Stromal cell of bone marrow (primary cell): ENCODE data around the gene CRYGA.

Experiments used
- DNase-seq: peaks from one replicate; pipeline ENCODE4 v3.0.0-alpha.2; 2012; ENCODE audit warnings: low read depth

The CRYGA gene

GRCh38 chr2:208163489-208163888 lies at the start of gene CRYGA:
TSS of gene CRYGA (minus strand) at chr2:208163589. CDS start at chr2:208163556, 33 bp downstream.
- DNase-seq: no peak

- DNase-seq: no peak
Observed at GRCh38 chr2:208210688-208211451, 47.5 kb upstream of the CRYGA start.

- DNase-seq: no peak
Observed at GRCh38 chr2:208208335-208209085, 45.1 kb upstream of the CRYGA start.

GRCh38 chr2:208207769-208208168 lies 44.4 kb upstream of the CRYGA start:
- DNase-seq: no peak

GRCh38 chr2:208204166-208204565 lies 40.8 kb upstream of the CRYGA start:
- DNase-seq: no peak

GRCh38 chr2:208195531-208195930 lies 32.1 kb upstream of the CRYGA start:
- peak; percentile 27 for DNase-seq

- no peak for DNase-seq
Observed at GRCh38 chr2:208192611-208193236, 29.3 kb upstream of the CRYGA start.

- no peak for DNase-seq
Observed at GRCh38 chr2:208189810-208190503, 26.6 kb upstream of the CRYGA start, which contains the start of gene C2orf80. TSS of gene C2orf80 (minus strand) at chr2:208190030. CDS start at chr2:208186986, 3,044 bp downstream.

GRCh38 chr2:208189069-208189809 lies 25.9 kb upstream of the CRYGA start:
- DNase-seq: no peak

- no peak for DNase-seq
Observed at GRCh38 chr2:208186893-208187292, 23.5 kb upstream of the CRYGA start.

- no peak for DNase-seq
Observed at GRCh38 chr2:208186465-208186864, 23.1 kb upstream of the CRYGA start.

- no peak for DNase-seq
Observed at GRCh38 chr2:208183972-208184705, 20.8 kb upstream of the CRYGA start.

GRCh38 chr2:208183526-208183925 lies 20.1 kb upstream of the CRYGA start:
- DNase-seq: no peak

- no peak for DNase-seq
Observed at GRCh38 chr2:208182835-208183234, 19.4 kb upstream of the CRYGA start.

GRCh38 chr2:208179028-208179609 lies 15.7 kb upstream of the CRYGA start:
- DNase-seq: no peak

GRCh38 chr2:208175840-208176153 lies 12.4 kb upstream of the CRYGA start:
- no peak for DNase-seq

GRCh38 chr2:208175069-208175839 lies 11.9 kb upstream of the CRYGA start:
- DNase-seq: peak; percentile 85

- DNase-seq: no peak
Observed at GRCh38 chr2:208174144-208174543, 10.8 kb upstream of the CRYGA start.

- DNase-seq: no peak
Observed at GRCh38 chr2:208172125-208172524, 8.7 kb upstream of the CRYGA start.
